ENCODE results near the gene GSTCD. TPM values are rescaled to one million over a fixed set of nuclear protein-coding genes. Genes with fewer than 3 reads are reported as not detected.
A peak's percentile ranks its signal among the peaks of the same experiment; 100 is the strongest.

Gene GSTCD
- total RNA-seq, 1 donor from 2014 or later: 12.8 TPM

GRCh38 chr4:105894660-105895582 lies 186.3 kb downstream of the GSTCD start, which contains the start of gene NPNT:
Gene NPNT (plus strand): TSS chr4:105895471. CDS start chr4:105895653, 182 bp downstream.
- no peak for DNase-seq

GRCh38 chr4:105895583-105896460 lies 187.2 kb downstream of the GSTCD start:
- DNase-seq: peak; percentile 3

GRCh38 chr4:105896461-105896942 lies 187.9 kb downstream of the GSTCD start:
- no peak for DNase-seq

Other genes with a start within 250 kb of the GSTCD start
- gene PPA2, start 234.7 kb upstream of the GSTCD start, total RNA-seq: 76.3 TPM
- 0.10 TPM for gene ARHGEF38, start 156.2 kb upstream of the GSTCD start, total RNA-seq
- gene INTS12, start 95 bp upstream of the GSTCD start, total RNA-seq: 13.7 TPM
- gene NPNT, start 186.7 kb downstream of the GSTCD start, total RNA-seq: 30.7 TPM